ENCODE data around the gene UQCRC1.

- TF ChIP-seq, protein P1, sequence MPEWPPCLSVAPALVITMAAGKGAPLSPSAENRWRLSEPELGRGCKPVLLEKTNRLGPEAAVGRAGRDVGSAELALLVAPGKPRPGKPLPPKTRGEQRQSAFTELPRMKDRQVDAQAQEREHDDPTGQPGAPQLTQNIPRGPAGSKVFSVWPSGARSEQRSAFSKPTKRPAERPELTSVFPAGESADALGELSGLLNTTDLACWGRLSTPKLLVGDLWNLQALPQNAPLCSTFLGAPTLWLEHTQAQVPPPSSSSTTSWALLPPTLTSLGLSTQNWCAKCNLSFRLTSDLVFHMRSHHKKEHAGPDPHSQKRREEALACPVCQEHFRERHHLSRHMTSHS (tag by site-specific recombination; IDR thresholded peaks at IDR 0.05), result no peak
- TF ChIP-seq ZNF514 (tag by site-specific recombination; IDR thresholded peaks at IDR 0.05) (no peak), HOXC10 (CRISPR knock-in tag; IDR thresholded peaks at IDR 0.05) (no peak), CTCF (tag by site-specific recombination; IDR thresholded peaks at IDR 0.05) (no peak), ATF2 (tag by site-specific recombination; IDR thresholded peaks at IDR 0.05; ENCODE audit: low read depth) (no peak), ZNF24 (tag by site-specific recombination; IDR thresholded peaks at IDR 0.05) (no peak), KLF16 (tag by site-specific recombination; IDR thresholded peaks at IDR 0.05) (no peak), PATZ1 (tag by site-specific recombination; IDR thresholded peaks at IDR 0.05) (no peak), GLI2 (tag by site-specific recombination; IDR thresholded peaks at IDR 0.05; ENCODE audit: borderline replicate concordance, low read depth) (no peak), KLF9 (tag by site-specific recombination; IDR thresholded peaks at IDR 0.05; ENCODE audit: low read depth) (no peak)
- TF ChIP-seq, protein P2, sequence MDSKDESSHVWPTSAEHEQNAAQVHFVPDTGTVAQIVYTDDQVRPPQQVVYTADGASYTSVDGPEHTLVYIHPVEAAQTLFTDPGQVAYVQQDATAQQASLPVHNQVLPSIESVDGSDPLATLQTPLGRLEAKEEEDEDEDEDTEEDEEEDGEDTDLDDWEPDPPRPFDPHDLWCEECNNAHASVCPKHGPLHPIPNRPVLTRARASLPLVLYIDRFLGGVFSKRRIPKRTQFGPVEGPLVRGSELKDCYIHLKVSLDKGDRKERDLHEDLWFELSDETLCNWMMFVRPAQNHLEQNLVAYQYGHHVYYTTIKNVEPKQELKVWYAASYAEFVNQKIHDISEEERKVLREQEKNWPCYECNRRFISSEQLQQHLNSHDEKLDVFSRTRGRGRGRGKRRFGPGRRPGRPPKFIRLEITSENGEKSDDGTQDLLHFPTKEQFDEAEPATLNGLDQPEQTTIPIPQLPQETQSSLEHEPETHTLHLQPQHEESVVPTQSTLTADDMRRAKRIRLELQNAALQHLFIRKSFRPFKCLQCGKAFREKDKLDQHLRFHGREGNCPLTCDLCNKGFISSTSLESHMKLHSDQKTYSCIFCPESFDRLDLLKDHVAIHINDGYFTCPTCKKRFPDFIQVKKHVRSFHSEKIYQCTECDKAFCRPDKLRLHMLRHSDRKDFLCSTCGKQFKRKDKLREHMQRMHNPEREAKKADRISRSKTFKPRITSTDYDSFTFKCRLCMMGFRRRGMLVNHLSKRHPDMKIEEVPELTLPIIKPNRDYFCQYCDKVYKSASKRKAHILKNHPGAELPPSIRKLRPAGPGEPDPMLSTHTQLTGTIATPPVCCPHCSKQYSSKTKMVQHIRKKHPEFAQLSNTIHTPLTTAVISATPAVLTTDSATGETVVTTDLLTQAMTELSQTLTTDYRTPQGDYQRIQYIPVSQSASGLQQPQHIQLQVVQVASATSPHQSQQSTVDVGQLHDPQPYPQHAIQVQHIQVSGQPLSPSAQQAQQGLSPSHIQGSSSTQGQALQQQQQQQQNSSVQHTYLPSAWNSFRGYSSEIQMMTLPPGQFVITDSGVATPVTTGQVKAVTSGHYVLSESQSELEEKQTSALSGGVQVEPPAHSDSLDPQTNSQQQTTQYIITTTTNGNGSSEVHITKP (tag by site-specific recombination; IDR thresholded peaks at IDR 0.05), result no peak
- TF ChIP-seq, protein P3, sequence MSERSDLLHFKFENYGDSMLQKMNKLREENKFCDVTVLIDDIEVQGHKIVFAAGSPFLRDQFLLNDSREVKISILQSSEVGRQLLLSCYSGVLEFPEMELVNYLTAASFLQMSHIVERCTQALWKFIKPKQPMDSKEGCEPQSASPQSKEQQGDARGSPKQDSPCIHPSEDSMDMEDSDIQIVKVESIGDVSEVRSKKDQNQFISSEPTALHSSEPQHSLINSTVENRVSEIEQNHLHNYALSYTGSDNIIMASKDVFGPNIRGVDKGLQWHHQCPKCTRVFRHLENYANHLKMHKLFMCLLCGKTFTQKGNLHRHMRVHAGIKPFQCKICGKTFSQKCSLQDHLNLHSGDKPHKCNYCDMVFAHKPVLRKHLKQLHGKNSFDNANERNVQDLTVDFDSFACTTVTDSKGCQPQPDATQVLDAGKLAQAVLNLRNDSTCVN (tag by site-specific recombination; optimal IDR thresholded peaks at IDR 0.05), result no peak
Measured at GRCh38 chr3:48569808-48570450, 39.5 kb downstream of the UQCRC1 start.
